CD4-positive, alpha-beta T cell treated with Interleukin-15 for 4 hours (primary cell): ENCODE data around the gene TMEFF2.

ENCODE experiments used
- DNase-seq: peaks from one replicate; pipeline ENCODE4 v3.0.0-alpha.2; 2020; ENCODE audit warnings: low spot score

Gene TMEFF2

GRCh38 chr2:192067631-192068030 lies 127.1 kb downstream of the TMEFF2 start:
- DNase-seq, result no peak

- DNase-seq, result no peak
Observed at GRCh38 chr2:192064459-192064858, 130.3 kb downstream of the TMEFF2 start.

GRCh38 chr2:192060161-192060560 lies 134.6 kb downstream of the TMEFF2 start:
- no peak for DNase-seq

GRCh38 chr2:192059266-192059665 lies 135.5 kb downstream of the TMEFF2 start:
- no peak for DNase-seq

GRCh38 chr2:192053921-192054320 lies 140.8 kb downstream of the TMEFF2 start:
- no peak for DNase-seq

GRCh38 chr2:192051533-192051932 lies 143.2 kb downstream of the TMEFF2 start:
- DNase-seq, result no peak

- DNase-seq, result no peak
Observed at GRCh38 chr2:192049362-192049761, 145.4 kb downstream of the TMEFF2 start.

GRCh38 chr2:192047315-192048107 lies 147.2 kb downstream of the TMEFF2 start:
- no peak for DNase-seq

- DNase-seq, result no peak
Observed at GRCh38 chr2:192044496-192044895, 150.2 kb downstream of the TMEFF2 start.

GRCh38 chr2:192043216-192043870 lies 151.4 kb downstream of the TMEFF2 start:
- DNase-seq, result no peak

GRCh38 chr2:192042126-192042525 lies 152.6 kb downstream of the TMEFF2 start:
- no peak for DNase-seq

- no peak for DNase-seq
Observed at GRCh38 chr2:192038110-192038509, 156.6 kb downstream of the TMEFF2 start.

- DNase-seq, result no peak
Observed at GRCh38 chr2:192035731-192036442, 158.8 kb downstream of the TMEFF2 start.

- DNase-seq, result no peak
Observed at GRCh38 chr2:192030856-192031255, 163.9 kb downstream of the TMEFF2 start.

- no peak for DNase-seq
Observed at GRCh38 chr2:192030289-192030688, 164.4 kb downstream of the TMEFF2 start.

GRCh38 chr2:192029089-192029488 lies 165.6 kb downstream of the TMEFF2 start:
- no peak for DNase-seq

- no peak for DNase-seq
Observed at GRCh38 chr2:192026825-192027120, 168.0 kb downstream of the TMEFF2 start.

GRCh38 chr2:192026059-192026824 lies 168.5 kb downstream of the TMEFF2 start:
- no peak for DNase-seq

GRCh38 chr2:192025637-192026036 lies 169.1 kb downstream of the TMEFF2 start:
- DNase-seq, result no peak

- DNase-seq, result no peak
Observed at GRCh38 chr2:192023006-192023405, 171.7 kb downstream of the TMEFF2 start.

GRCh38 chr2:192017844-192018243 lies 176.9 kb downstream of the TMEFF2 start:
- no peak for DNase-seq

GRCh38 chr2:192016265-192016664 lies 178.5 kb downstream of the TMEFF2 start:
- DNase-seq, result no peak
